H54 (cell line): ENCODE results near the gene MRPS23.

Experiments
- DNase-seq: peaks from one replicate; pipeline ENCODE4 v3.0.0; 2011; ENCODE audit warnings: low spot score, mixed read lengths; ENCODE audit not compliant: insufficient read length
- FAIRE-seq: peaks from 3 replicates; lab custom pipeline; 2011; peaks lifted over from hg19 to GRCh38; lab: Jason Lieb, UNC
- POLR2A ChIP-seq: IDR thresholded peaks from 2 replicates; pipeline ENCODE4 v1.6.1; 2011; ENCODE audit warnings: low read depth, mild to moderate bottlenecking, low read length

MRPS23 gene

GRCh38 chr17:57830880-57831279 lies 19.0 kb downstream of the MRPS23 start:
- DNase-seq = no peak
- no peak for FAIRE-seq
- no peak for TF ChIP-seq POLR2A

GRCh38 chr17:57823469-57824401 lies 26.1 kb downstream of the MRPS23 start:
- DNase-seq (peak; percentile 37), FAIRE-seq (peak; percentile 74)
- TF ChIP-seq POLR2A = no peak

- DNase-seq (no peak), FAIRE-seq (no peak)
- TF ChIP-seq POLR2A = no peak
Measured at GRCh38 chr17:57819867-57820266, 30.0 kb downstream of the MRPS23 start.

- DNase-seq = no peak
- FAIRE-seq = no peak
- TF ChIP-seq POLR2A = no peak
Measured at GRCh38 chr17:57819285-57819684, 30.6 kb downstream of the MRPS23 start.

- DNase-seq (no peak), FAIRE-seq (no peak)
- TF ChIP-seq POLR2A = no peak
Measured at GRCh38 chr17:57818066-57818465, 31.8 kb downstream of the MRPS23 start.

GRCh38 chr17:57817299-57817698 lies 32.5 kb downstream of the MRPS23 start:
- no peak for DNase-seq
- FAIRE-seq = no peak
- TF ChIP-seq POLR2A = no peak

GRCh38 chr17:57814421-57814820 lies 35.4 kb downstream of the MRPS23 start:
- DNase-seq (no peak), FAIRE-seq (no peak)
- no peak for TF ChIP-seq POLR2A

GRCh38 chr17:57811638-57812280 lies 38.1 kb downstream of the MRPS23 start:
- DNase-seq = no peak
- TF ChIP-seq POLR2A = no peak
- no peak for FAIRE-seq

GRCh38 chr17:57810721-57811637 lies 38.9 kb downstream of the MRPS23 start:
- TF ChIP-seq POLR2A = no peak
- FAIRE-seq (peak; percentile 58), DNase-seq (peak; percentile 74)

- no peak for TF ChIP-seq POLR2A
- DNase-seq = no peak
- no peak for FAIRE-seq
Measured at GRCh38 chr17:57809879-57810278, 40.0 kb downstream of the MRPS23 start.

- DNase-seq = no peak
- no peak for FAIRE-seq
- TF ChIP-seq POLR2A = no peak
Measured at GRCh38 chr17:57808882-57809281, 41.0 kb downstream of the MRPS23 start.

GRCh38 chr17:57806167-57806830 lies 43.5 kb downstream of the MRPS23 start:
- no peak for TF ChIP-seq POLR2A
- DNase-seq (no peak), FAIRE-seq (no peak)

- no peak for TF ChIP-seq POLR2A
- FAIRE-seq (no peak), DNase-seq (no peak)
Measured at GRCh38 chr17:57803021-57803420, 46.8 kb downstream of the MRPS23 start.
